Parathyroid adenoma (tissue), 2 donors: Measurements from ENCODE around the gene KRT86.

Experiments used
- H2AFZ ChIP-seq: fragments of 300-600 bp; sonication (generic); one replicate; pipeline ENCODE4 v1.7.0; 2017; ENCODE audit warnings: antibody characterized with exemption, mild to moderate bottlenecking
- H3K27ac ChIP-seq: fragments of 300-600 bp; sonication (generic); one replicate; pipeline ENCODE4 v1.7.0; 2017
- H3K27me3 ChIP-seq: fragments of 300-600 bp; sonication (generic); one replicate; pipeline ENCODE4 v1.7.0; 2017; ENCODE audit warnings: low read length; ENCODE audit not compliant: control insufficient read depth, insufficient read depth
- H3K36me3 ChIP-seq: fragments of 300-600 bp; sonication (generic); one replicate; pipeline ENCODE4 v1.7.0; 2017; ENCODE audit warnings: low read length; ENCODE audit not compliant: control insufficient read depth, insufficient read depth
- H3K4me1 ChIP-seq: fragments of 300-600 bp; sonication (generic); one replicate; pipeline ENCODE4 v1.7.0; 2017; ENCODE audit warnings: control low read depth
- H3K4me2 ChIP-seq: fragments of 300-600 bp; sonication (generic); one replicate; pipeline ENCODE4 v1.7.0; 2017; ENCODE audit warnings: low read length
- H3K4me3 ChIP-seq: fragments of 300-600 bp; sonication (generic); one replicate; pipeline ENCODE4 v1.7.0; 2017; ENCODE audit warnings: low read depth, low read length
- H3K79me2 ChIP-seq: fragments of 300-600 bp; sonication (generic); one replicate; pipeline ENCODE4 v1.7.0; 2017; ENCODE audit warnings: control low read depth
- H3K9ac ChIP-seq: fragments of 300-600 bp; sonication (generic); one replicate; pipeline ENCODE4 v1.7.0; 2017; ENCODE audit warnings: mild to moderate bottlenecking
- H3K9me3 ChIP-seq: fragments of 300-600 bp; sonication (generic); one replicate; pipeline ENCODE4 v1.7.0; 2017; ENCODE audit warnings: low read length; ENCODE audit not compliant: control insufficient read depth
- CTCF ChIP-seq: fragments of 300-600 bp; sonication (generic); IDR thresholded peaks from one replicate; pipeline ENCODE4 v1.7.0; 2017; ENCODE audit warnings: antibody characterized with exemption, mild to moderate bottlenecking
- donor health status: primary hyperparathyroidism.

Gene KRT86

GRCh38 chr12:52253391-52254179 is 20.9 kb upstream of the KRT86 start:
- no peak for TF ChIP-seq CTCF
- H3K27ac ChIP-seq = no peak overlapping the region

GRCh38 chr12:52254180-52254964 is 20.1 kb upstream of the KRT86 start:
- Histone ChIP-seq H3K9ac (no peak overlapping the region), H3K79me2 (no peaks in the 10 kb centered on the region), H3K4me1 (peaks cover 9% of the 10 kb centered on the region), H3K27me3 (no peaks in the 10 kb centered on the region), H3K36me3 (no peaks in the 10 kb centered on the region), H2AFZ (no peak overlapping the region), H3K27ac (no peak overlapping the region), H3K9me3 (no peaks in the 10 kb centered on the region), H3K4me3 (no peak overlapping the region), H3K4me2 (no peak overlapping the region)
- no peak for TF ChIP-seq CTCF

More at GRCh38 chr12:52253391-52254179, 20.9 kb upstream of the KRT86 start:
- Histone ChIP-seq H3K27me3 (no peaks in the 10 kb centered on the region), H3K4me2 (no peak overlapping the region), H3K9me3 (no peaks in the 10 kb centered on the region), H2AFZ (no peak overlapping the region), H3K4me3 (no peak overlapping the region), H3K9ac (no peak overlapping the region), H3K79me2 (no peaks in the 10 kb centered on the region), H3K36me3 (no peaks in the 10 kb centered on the region), H3K4me1 (peaks cover 17% of the 10 kb centered on the region)

DNA sequence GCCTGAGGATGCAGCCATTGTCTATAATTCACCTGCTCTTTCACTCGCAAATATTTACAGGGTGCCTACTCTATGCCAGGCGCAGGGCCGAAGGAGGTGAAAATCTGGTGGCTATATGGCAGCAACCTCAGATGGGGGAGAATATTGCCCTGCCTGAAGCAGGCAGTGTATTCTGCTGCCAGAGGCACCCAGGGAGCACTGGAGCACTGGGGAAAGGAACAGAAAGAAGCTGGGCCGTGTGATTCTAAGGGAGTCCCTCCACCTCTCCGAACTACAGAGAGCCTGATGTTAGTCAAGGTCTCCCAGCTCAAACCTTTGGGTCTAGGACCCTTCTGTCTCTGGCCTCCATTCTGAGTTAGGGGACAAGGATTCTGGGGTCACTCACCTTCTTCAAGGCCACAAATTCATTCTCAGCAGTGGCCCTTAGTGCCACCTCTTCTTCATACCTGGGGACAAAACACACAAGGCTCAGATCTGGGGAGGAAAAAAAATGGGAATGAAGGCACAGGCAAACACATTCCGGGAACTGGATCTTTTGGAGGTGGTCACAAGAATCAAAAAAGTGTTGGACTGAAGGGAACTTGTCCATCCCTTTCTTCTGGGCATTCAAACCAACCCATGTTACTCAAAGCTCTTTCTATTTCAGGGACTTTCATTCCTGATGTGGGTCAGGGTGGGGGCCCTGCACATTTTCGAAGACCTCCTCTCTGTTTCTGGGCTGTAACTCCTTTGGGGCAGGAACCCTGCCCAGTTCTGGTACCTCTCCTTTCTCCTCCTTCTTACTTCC is 19.3 kb upstream of the KRT86 start:
- Histone ChIP-seq H3K9ac (no peak overlapping the region), H3K79me2 (no peaks in the 10 kb centered on the region), H3K4me3 (no peak overlapping the region), H3K9me3 (no peaks in the 10 kb centered on the region), H3K36me3 (no peaks in the 10 kb centered on the region), H3K4me1 (peaks cover 1% of the 10 kb centered on the region), H3K27me3 (no peaks in the 10 kb centered on the region), H3K4me2 (no peak overlapping the region), H2AFZ (no peak overlapping the region), H3K27ac (no peak overlapping the region)
- no peak for TF ChIP-seq CTCF

DNA sequence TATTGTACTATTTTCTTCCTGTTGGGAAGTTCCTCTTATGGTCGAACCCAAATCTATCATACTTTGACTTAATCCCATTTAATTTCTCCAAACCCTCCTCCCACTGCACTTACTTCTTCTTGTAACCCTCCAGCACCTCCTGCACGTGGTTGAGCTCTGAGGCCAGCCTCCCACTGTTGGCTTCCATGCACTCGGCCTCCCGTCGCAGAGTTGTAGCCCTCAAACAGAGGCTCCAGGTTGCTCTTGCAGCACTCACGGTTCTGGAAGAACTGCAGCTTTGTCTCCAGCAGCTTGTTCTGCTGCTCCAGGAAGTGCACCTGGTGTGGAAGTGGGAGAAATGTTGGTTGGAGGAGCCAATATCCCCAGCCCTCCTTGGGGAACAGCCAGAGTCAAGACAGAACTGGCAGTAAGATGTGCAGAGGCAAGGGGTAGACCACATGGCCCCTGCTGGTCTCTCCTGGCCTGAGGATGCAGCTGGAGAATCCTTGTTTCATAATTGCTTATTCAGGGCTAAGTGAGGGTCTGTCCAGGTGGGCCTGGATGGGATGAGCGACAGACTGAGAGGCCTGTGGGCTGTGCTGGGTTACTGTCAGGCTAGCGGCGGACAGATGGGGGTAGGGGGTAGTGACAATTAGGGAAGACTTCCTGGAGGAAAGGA is 18.4 kb upstream of the KRT86 start:
- no peak overlapping the region for H3K4me3 ChIP-seq
- no peaks in the 10 kb centered on the region for H3K9me3 ChIP-seq
- no peaks in the 10 kb centered on the region for H3K27me3 ChIP-seq
- H3K79me2 ChIP-seq = no peaks in the 10 kb centered on the region
- H3K9ac ChIP-seq = no peak overlapping the region
- H3K36me3 ChIP-seq = no peaks in the 10 kb centered on the region
- H3K4me2 ChIP-seq = no peak overlapping the region
- H2AFZ ChIP-seq = no peak overlapping the region
- peaks cover 4% of the 10 kb centered on the region for H3K4me1 ChIP-seq
- H3K27ac ChIP-seq = no peak overlapping the region
- no peak for TF ChIP-seq CTCF
